ENCODE results near the gene RAB11FIP4. TPM values are rescaled to one million over a fixed set of nuclear protein-coding genes. Genes with fewer than 3 reads are reported as not detected.
A peak's percentile ranks its signal among the peaks of the same experiment; 100 is the strongest.

The RAB11FIP4 gene
- total and polyA plus RNA-seq, 2 experiments from 2014 or later = 8.8 to 23.4 TPM

DNA sequence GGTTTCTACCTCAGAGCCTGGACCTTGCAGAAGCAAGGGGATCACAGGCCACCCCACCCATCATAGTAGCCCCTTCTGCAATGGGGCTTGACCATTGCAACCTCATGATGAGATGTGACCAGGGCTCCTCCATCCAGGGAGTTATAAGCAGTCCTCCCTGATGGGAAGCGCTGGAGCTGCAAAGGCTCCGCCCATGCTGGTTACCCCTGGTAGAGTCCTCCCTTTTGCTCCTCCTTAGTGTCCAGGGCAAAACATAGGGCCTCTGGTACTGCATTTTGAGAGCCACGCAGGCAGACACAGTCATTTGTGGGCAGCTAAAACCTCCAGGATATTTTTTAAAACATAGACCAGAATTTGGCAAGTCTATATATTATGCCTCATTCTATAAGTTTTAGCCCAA lies 161.1 kb downstream of the RAB11FIP4 start:
- Histone ChIP-seq H3K36me3 (no peaks in the 10 kb centered on the region), H3K27ac (no peak overlapping the region), H3K4me3 (no peak overlapping the region), H3K27me3 (peaks cover 12% of the 10 kb centered on the region), H3K4me1 (ENCODE audit: low read depth) (no peaks in the 10 kb centered on the region), H3K9me3 (ENCODE audit: low read depth) (no peaks in the 10 kb centered on the region)
- no peak for DNase-seq (ENCODE audit: low read depth in 1 of 2, low spot score in 1 of 2)
- TF ChIP-seq CTCF (IDR thresholded peaks at IDR 0.05; ENCODE audit: low read depth, low read length) = no peak

GRCh38 chr17:31553506-31553905 lies 162.0 kb downstream of the RAB11FIP4 start:
- no peaks in the 10 kb centered on the region for H3K36me3 ChIP-seq
- no peak overlapping the region for H3K27ac ChIP-seq
- H3K4me1 ChIP-seq (ENCODE audit: low read depth) = no peaks in the 10 kb centered on the region
- no peak overlapping the region for H3K4me3 ChIP-seq
- H3K27me3 ChIP-seq = peaks cover 21% of the 10 kb centered on the region
- no peak for TF ChIP-seq CTCF (IDR thresholded peaks at IDR 0.05; ENCODE audit: low read depth, low read length)
- H3K9me3 ChIP-seq (ENCODE audit: low read depth) = no peaks in the 10 kb centered on the region
- no peak for DNase-seq (ENCODE audit: low read depth in 1 of 2, low spot score in 1 of 2)

DNA sequence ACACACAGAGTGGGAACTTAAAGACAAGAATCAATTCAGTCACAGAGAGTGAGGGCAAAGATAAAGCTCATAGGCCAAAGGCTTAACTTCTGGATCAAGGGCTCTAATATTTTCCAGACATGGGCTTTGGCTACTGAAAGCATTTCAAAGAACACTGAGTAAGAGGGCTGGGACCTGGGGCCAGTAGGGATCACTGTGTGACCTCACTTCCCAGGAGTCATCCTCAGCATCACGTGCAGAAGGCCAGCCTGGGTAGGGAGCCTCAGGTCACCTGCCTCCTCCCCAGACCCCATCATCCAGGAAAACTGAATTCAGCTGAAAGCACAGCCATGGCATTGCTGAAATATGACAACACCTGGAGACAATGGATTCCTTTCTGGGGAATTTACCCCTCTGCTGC lies 163.5 kb downstream of the RAB11FIP4 start:
- Histone ChIP-seq H3K4me1 (ENCODE audit: low read depth) (no peaks in the 10 kb centered on the region), H3K27ac (no peak overlapping the region), H3K36me3 (no peaks in the 10 kb centered on the region), H3K9me3 (ENCODE audit: low read depth) (no peaks in the 10 kb centered on the region), H3K27me3 (peaks cover 30% of the 10 kb centered on the region), H3K4me3 (no peak overlapping the region)
- no peak for TF ChIP-seq CTCF (IDR thresholded peaks at IDR 0.05; ENCODE audit: low read depth, low read length)
- DNase-seq (ENCODE audit: low read depth in 1 of 2, low spot score in 1 of 2) = no peak

- Histone ChIP-seq H3K36me3 (no peaks in the 10 kb centered on the region), H3K27me3 (peaks cover 51% of the 10 kb centered on the region), H3K4me1 (ENCODE audit: low read depth) (no peaks in the 10 kb centered on the region), H3K9me3 (ENCODE audit: low read depth) (no peaks in the 10 kb centered on the region), H3K27ac (no peak overlapping the region), H3K4me3 (no peak overlapping the region)
- no peak for DNase-seq (ENCODE audit: low read depth in 1 of 2, low spot score in 1 of 2)
- no peak for TF ChIP-seq CTCF (IDR thresholded peaks at IDR 0.05; ENCODE audit: low read depth, low read length)
Observed at GRCh38 chr17:31556969-31557645, 165.6 kb downstream of the RAB11FIP4 start.

- H3K27ac ChIP-seq = no peak overlapping the region
- DNase-seq (ENCODE audit: low read depth in 1 of 2, low spot score in 1 of 2) = peak; percentile 82 to 83
Observed at GRCh38 chr17:31558748-31559583, 167.5 kb downstream of the RAB11FIP4 start.

More at GRCh38 chr17:31558748-31559583, 167.5 kb downstream of the RAB11FIP4 start:
- peak; percentile 58 for TF ChIP-seq CTCF (IDR thresholded peaks at IDR 0.05; ENCODE audit: low read depth, low read length)
- Histone ChIP-seq H3K4me1 (ENCODE audit: low read depth) (no peaks in the 10 kb centered on the region), H3K27me3 (peaks cover 57% of the 10 kb centered on the region), H3K9me3 (ENCODE audit: low read depth) (no peaks in the 10 kb centered on the region), H3K4me3 (peak overlapping the region; percentile 55), H3K36me3 (no peaks in the 10 kb centered on the region)

All from cardiac muscle cell (in vitro differentiated cells and primary cell).